ENCODE measurements around the gene MAL.

DNA sequence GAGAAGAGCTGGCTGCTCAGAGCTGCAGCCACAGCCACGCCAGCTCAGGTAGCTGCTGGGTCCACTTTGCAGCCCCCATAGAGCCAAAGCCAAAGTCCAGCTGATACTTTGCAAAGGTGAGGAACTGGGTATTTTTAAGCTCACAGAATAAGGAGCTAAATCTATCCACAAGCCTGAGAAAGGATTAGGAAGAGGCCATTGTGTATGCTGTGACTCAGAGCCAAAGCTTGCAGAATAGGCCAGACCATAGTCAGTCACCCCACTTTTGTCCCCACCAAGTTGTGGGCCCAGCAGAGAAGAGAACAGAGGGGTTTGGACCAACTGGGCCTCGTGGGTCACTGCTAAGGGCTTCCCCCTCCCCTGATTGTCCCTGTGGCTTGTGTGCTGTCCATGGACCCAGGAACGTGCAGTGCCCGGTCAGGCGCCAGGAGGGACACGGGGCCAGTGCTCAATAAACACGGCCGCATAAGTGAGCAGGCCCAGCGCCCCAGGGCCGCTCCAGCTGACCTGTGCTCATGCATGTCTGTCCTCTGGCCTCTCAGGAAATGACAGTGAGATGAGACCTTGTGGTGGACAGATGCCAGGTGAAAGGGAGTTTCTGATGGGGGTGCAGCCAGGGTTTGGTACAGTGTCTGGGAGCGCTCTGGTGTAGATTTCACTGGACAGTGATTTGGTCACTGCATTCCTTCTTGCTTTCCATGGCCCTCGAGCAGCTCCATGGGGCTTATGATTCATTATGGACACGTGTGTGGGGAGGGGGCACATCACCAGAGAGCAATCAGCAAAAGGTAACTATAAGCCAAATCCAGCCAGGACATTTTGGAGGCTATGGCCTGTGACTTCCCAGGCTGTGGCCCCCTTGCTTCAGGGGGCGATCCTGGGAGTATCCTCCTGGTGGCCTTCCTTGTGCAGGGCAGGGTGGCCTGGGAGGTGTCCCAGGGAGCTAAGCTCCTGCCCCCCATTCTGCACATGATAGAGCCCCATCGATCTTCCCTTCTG is 31.3 kb downstream of the MAL start:
- TF ChIP-seq IRF1 (CRISPR knock-in tag; IDR thresholded peaks at IDR 0.05) (no peak), ZNF138 (CRISPR knock-in tag; conservative IDR thresholded peaks at IDR 0.05) (no peak), TEAD1 (CRISPR knock-in tag; IDR thresholded peaks at IDR 0.05) (no peak)
- TF ChIP-seq, protein P1, sequence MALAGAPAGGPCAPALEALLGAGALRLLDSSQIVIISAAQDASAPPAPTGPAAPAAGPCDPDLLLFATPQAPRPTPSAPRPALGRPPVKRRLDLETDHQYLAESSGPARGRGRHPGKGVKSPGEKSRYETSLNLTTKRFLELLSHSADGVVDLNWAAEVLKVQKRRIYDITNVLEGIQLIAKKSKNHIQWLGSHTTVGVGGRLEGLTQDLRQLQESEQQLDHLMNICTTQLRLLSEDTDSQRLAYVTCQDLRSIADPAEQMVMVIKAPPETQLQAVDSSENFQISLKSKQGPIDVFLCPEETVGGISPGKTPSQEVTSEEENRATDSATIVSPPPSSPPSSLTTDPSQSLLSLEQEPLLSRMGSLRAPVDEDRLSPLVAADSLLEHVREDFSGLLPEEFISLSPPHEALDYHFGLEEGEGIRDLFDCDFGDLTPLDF (CRISPR knock-in tag; IDR thresholded peaks at IDR 0.05), result no peak
- TF ChIP-seq, protein P2, sequence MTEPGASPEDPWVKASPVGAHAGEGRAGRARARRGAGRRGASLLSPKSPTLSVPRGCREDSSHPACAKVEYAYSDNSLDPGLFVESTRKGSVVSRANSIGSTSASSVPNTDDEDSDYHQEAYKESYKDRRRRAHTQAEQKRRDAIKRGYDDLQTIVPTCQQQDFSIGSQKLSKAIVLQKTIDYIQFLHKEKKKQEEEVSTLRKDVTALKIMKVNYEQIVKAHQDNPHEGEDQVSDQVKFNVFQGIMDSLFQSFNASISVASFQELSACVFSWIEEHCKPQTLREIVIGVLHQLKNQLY (CRISPR knock-in tag; IDR thresholded peaks at IDR 0.05), result no peak
